Renal pelvis (tissue), 4 donors: ENCODE measurements around the gene SLC22A3. TPM values are rescaled to one million over a fixed set of nuclear protein-coding genes. Genes with fewer than 3 reads are reported as not detected.
"Not testable (repeated sequence)": the region's sequence is repeated elsewhere in the genome, so short reads cannot be mapped to it uniquely, and the experiment has no call there.

Experiments
- DNase-seq: peaks from one replicate; pipeline ENCODE4 v3.0.0-alpha.2; 2013
- polyA plus RNA-seq, 3 donors: library from polyadenylated mRNA; unstranded; fragments of 120-200 nt; gene quantifications; one replicate each; pipeline ENCODE4 v1.2.1, GENCODE V29; 2013; ENCODE audit not compliant: insufficient read length in 3 of 3

Gene SLC22A3
- polyA plus RNA-seq, 3 donors, result 3.9 to 7.2 (median 6.9) TPM

GRCh38 chr6:160439751-160440150, 91.6 kb downstream of the SLC22A3 start:
- no peak for DNase-seq

GRCh38 chr6:160442151-160442550, 94.0 kb downstream of the SLC22A3 start:
- no peak for DNase-seq

- DNase-seq, result no peak
These were observed 97.0 kb downstream of the SLC22A3 start for GRCh38 chr6:160445130-160445529.

- no peak for DNase-seq
These were observed 99.2 kb downstream of the SLC22A3 start for GRCh38 chr6:160447350-160447749.

GRCh38 chr6:160449787-160450186, 101.6 kb downstream of the SLC22A3 start:
- not testable (repeated sequence) for DNase-seq

- no peak for DNase-seq
These were observed 102.7 kb downstream of the SLC22A3 start for GRCh38 chr6:160450849-160451248.

- DNase-seq, result no peak
These were observed 106.1 kb downstream of the SLC22A3 start for GRCh38 chr6:160454303-160454702.

GRCh38 chr6:160455081-160455480, 106.9 kb downstream of the SLC22A3 start:
- no peak for DNase-seq

GRCh38 chr6:160455541-160456213, 107.5 kb downstream of the SLC22A3 start:
- peak; percentile 54 for DNase-seq

GRCh38 chr6:160456214-160456546, 108.0 kb downstream of the SLC22A3 start:
- no peak for DNase-seq

- no peak for DNase-seq
These were observed 109.6 kb downstream of the SLC22A3 start for GRCh38 chr6:160457823-160458222.

GRCh38 chr6:160461641-160462040, 113.5 kb downstream of the SLC22A3 start:
- DNase-seq, result no peak

GRCh38 chr6:160462116-160462515, 113.9 kb downstream of the SLC22A3 start:
- no peak for DNase-seq

- no peak for DNase-seq
These were observed 114.5 kb downstream of the SLC22A3 start for GRCh38 chr6:160462551-160463109.

GRCh38 chr6:160464744-160465143, 116.6 kb downstream of the SLC22A3 start:
- no peak for DNase-seq

GRCh38 chr6:160467261-160467871, 119.2 kb downstream of the SLC22A3 start:
- not testable (repeated sequence) for DNase-seq

GRCh38 chr6:160469153-160469552, 121.0 kb downstream of the SLC22A3 start:
- no peak for DNase-seq

- DNase-seq, result not testable (repeated sequence)
These were observed 127.9 kb downstream of the SLC22A3 start for GRCh38 chr6:160476056-160476455.

- DNase-seq, result not testable (repeated sequence)
These were observed 128.9 kb downstream of the SLC22A3 start for GRCh38 chr6:160477072-160477471.

GRCh38 chr6:160477901-160478300, 129.7 kb downstream of the SLC22A3 start:
- DNase-seq, result no peak

- no peak for DNase-seq
These were observed 138.9 kb downstream of the SLC22A3 start for GRCh38 chr6:160487116-160487515.

- DNase-seq, result no peak
These were observed 140.9 kb downstream of the SLC22A3 start for GRCh38 chr6:160489091-160489490.

GRCh38 chr6:160494576-160494975, 146.4 kb downstream of the SLC22A3 start:
- DNase-seq, result no peak

GRCh38 chr6:160500639-160501038, 152.5 kb downstream of the SLC22A3 start:
- DNase-seq, result no peak
